GM13976 (cell line): ENCODE results near the gene SLK.

Source experiments
- DNase-seq: peaks from one replicate; pipeline ENCODE4 v3.0.0; 2012; ENCODE audit warnings: low spot score
- in situ Hi-C: fragments of 300-500 bp; cut with MboI; formaldehyde crosslinking; loops from one replicate; pipeline ENCODE4 v1.12.0; 2022; ENCODE audit warnings: low sequenced_read_pairs, mixed read lengths, inconsistent platforms; ENCODE audit not compliant: unreplicated experiment
- TF ChIP-seq, protein P1 (sequence below): IDR thresholded peaks from 2 replicates; pipeline ENCODE4 v1.5.1; 2012; ENCODE audit warnings: borderline replicate concordance, mild to moderate bottlenecking; ENCODE audit not compliant: insufficient read depth; ENCODE audit errors: extremely low read depth, missing control alignments, control extremely low read depth

Gene SLK

DNA sequence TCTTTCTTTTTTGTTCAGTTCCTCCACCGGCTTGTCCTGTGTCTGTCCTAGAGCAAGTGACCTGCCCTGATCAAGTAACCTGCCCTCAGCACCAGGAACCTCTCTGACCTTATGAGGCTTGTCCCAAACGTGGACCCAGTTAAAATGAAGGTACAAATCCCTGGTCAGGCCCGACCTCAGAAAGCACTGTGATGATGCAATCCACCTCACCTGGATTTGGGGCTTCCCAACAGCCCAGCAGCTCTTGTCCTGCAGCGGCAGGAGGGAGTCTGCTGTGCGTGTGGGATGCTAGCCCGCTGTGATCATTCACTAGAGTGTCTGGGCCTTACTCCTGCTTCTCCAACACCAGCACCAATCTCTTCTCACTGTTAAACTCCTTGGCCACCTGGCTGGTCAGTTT is 107.6 kb downstream of the SLK start:
- TF ChIP-seq, protein P1, sequence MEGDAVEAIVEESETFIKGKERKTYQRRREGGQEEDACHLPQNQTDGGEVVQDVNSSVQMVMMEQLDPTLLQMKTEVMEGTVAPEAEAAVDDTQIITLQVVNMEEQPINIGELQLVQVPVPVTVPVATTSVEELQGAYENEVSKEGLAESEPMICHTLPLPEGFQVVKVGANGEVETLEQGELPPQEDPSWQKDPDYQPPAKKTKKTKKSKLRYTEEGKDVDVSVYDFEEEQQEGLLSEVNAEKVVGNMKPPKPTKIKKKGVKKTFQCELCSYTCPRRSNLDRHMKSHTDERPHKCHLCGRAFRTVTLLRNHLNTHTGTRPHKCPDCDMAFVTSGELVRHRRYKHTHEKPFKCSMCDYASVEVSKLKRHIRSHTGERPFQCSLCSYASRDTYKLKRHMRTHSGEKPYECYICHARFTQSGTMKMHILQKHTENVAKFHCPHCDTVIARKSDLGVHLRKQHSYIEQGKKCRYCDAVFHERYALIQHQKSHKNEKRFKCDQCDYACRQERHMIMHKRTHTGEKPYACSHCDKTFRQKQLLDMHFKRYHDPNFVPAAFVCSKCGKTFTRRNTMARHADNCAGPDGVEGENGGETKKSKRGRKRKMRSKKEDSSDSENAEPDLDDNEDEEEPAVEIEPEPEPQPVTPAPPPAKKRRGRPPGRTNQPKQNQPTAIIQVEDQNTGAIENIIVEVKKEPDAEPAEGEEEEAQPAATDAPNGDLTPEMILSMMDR = no peak
- in situ Hi-C loops = no loop called here
- DNase-seq = no peak

DNA sequence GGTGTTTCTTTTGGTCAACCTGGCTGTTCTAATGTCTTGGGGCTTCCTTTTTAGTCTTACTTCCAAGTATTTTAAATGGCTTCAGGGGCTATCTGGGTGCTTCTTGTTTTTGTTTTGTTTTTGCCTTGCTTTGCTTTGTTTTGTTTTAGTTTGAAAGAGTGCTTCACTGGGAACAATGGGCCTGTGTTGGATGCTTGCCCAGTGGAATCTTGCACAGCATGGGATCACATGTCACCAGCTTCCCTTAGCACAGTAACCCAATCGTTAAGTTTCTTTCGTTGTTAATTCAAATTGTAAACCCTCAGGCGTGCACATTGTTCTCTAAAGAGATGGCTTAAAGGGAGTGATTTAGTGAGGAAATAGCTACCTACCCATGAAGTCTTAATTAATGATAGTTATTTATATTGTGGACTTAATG is 109.8 kb downstream of the SLK start:
- in situ Hi-C loops = no loop called here
- TF ChIP-seq, protein P1 = no peak
- no peak for DNase-seq

DNA sequence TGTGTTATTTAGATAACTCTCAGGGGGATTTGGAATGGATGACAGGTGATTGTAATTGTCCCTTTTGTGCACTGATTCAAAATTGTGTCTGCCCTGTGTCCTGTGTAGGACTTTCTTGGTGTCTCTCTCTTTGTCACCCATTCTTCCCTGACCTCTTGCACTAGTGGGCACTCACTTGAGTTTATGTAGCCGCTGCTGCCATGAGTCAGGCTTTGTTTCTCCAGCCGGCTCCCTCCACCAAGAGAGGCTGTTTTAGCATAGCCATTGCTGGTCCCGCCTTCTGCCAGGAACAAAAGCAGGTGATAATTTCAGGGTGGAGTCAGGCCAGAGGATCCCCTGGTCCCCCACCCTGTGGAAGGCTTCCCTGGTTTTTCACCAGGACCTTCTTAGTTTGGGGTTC is 110.3 kb downstream of the SLK start:
- TF ChIP-seq, protein P1 = no peak
- in situ Hi-C loops = no loop called here
- no peak for DNase-seq

DNA sequence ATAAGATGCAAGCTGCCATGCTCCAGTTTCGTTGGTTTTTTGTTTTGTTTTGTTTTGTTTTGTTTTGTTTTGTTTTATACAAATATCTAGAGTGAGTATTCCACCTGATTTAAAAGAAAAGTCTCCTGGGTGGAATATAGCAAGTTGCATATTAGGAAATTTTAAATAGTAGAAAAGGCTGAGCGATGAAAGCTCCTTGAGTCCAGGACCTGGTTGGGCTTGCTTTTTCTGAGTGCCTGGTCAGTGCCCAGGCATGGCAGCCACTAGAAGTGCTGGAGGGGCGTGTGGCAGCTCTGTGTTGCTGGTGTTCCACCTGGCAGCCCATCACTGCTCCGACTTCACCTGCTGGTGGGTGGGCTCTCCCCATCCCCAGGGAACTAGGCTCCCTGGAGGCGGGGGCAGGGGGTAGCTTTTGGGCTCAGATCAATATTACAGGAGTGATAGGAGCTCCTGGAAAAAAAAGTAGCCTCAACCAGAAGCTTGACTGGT is 110.8 kb downstream of the SLK start:
- DNase-seq = no peak
- TF ChIP-seq, protein P1 = no peak
- in situ Hi-C loops = no loop called here
